ENCODE data around the gene DNAAF9.

DNA sequence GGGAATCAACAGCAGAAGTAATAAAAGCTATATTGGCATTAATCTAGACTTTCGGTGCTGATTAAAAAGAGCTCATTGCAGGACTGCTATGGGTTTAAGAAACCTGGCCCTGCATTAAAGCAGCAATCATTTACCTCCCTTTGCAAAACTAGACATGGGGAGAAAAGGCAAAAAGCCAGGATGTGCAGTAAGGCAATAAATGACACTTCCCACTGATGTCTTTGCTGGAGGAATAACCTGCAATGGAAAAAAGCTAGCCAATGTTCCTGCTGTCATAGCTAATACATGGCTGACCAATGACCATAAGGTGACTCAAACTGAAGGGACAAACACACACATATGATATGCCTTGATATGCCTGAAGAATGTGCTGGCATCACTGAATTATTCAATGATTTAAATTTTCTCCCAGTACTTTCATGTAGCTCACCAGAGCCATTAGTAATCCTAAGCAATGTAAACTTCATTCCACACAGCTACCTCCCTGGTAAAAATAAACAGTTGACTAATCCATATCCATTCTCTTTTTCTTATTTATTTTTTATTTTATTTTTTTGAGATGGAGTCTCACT is 8.7 kb downstream of the DNAAF9 start:
- TF ChIP-seq, protein P1, sequence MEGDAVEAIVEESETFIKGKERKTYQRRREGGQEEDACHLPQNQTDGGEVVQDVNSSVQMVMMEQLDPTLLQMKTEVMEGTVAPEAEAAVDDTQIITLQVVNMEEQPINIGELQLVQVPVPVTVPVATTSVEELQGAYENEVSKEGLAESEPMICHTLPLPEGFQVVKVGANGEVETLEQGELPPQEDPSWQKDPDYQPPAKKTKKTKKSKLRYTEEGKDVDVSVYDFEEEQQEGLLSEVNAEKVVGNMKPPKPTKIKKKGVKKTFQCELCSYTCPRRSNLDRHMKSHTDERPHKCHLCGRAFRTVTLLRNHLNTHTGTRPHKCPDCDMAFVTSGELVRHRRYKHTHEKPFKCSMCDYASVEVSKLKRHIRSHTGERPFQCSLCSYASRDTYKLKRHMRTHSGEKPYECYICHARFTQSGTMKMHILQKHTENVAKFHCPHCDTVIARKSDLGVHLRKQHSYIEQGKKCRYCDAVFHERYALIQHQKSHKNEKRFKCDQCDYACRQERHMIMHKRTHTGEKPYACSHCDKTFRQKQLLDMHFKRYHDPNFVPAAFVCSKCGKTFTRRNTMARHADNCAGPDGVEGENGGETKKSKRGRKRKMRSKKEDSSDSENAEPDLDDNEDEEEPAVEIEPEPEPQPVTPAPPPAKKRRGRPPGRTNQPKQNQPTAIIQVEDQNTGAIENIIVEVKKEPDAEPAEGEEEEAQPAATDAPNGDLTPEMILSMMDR (conservative IDR thresholded peaks at IDR 0.05; ENCODE audit: low read depth, low read length) = no peak
- no peak for TF ChIP-seq EZH2 (IDR thresholded peaks at IDR 0.05; ENCODE audit: borderline replicate concordance, low read depth, low read length, poor library complexity, severe bottlenecking)

Data from A673 (cell line).